Keratinocyte (primary cell): ENCODE measurements around the gene TP53BP1. TPM values are rescaled to one million over a fixed set of nuclear protein-coding genes. Genes with fewer than 3 reads are reported as not detected.
"Not testable (repeated sequence)": the region's sequence is repeated elsewhere in the genome, so short reads cannot be mapped to it uniquely, and the experiment has no call there.

ENCODE experiments used
- DNase-seq: peaks from one replicate; pipeline ENCODE4 v3.0.0-alpha.2; 2011; ENCODE audit warnings: low read depth, missing footprints, low spot score
- FAIRE-seq: peaks from 2 replicates; lab custom pipeline; 2011; peaks lifted over from hg19 to GRCh38; lab: Jason Lieb, UNC
- H2AFZ ChIP-seq: 2 replicates; pipeline ENCODE4 v1.6.0; 2012; ENCODE audit warnings: low read length, control low read depth, inconsistent platforms; ENCODE audit not compliant: control insufficient read depth
- H3K27ac ChIP-seq: 2 replicates; pipeline ENCODE4 v1.5.1; 2011; ENCODE audit warnings: low read length; ENCODE audit not compliant: control insufficient read depth, insufficient read depth
- H3K27me3 ChIP-seq: 3 replicates; pipeline ENCODE4 v1.6.0; 2011; ENCODE audit warnings: low read length; ENCODE audit not compliant: control insufficient read depth, insufficient read depth; ENCODE audit errors: extremely low read depth
- H3K36me3 ChIP-seq, 2 experiments: 2 replicates in 1 of 2; 3 replicates in 1 of 2; pipeline ENCODE4 v1.5.1; 2011; ENCODE audit warnings: low read length in 2 of 2, mild to moderate bottlenecking in 1 of 2; ENCODE audit not compliant: control insufficient read depth in 2 of 2, insufficient read depth in 2 of 2; ENCODE audit errors: extremely low read depth in 1 of 2
- H3K4me1 ChIP-seq: 3 replicates; pipeline ENCODE4 v1.5.1; 2011; ENCODE audit warnings: low read length; ENCODE audit not compliant: control insufficient read depth, insufficient read depth; ENCODE audit errors: extremely low read depth
- H3K4me2 ChIP-seq: 3 replicates; pipeline ENCODE4 v1.6.0; 2011; ENCODE audit warnings: low read depth, low read length; ENCODE audit not compliant: control insufficient read depth, insufficient read depth; ENCODE audit errors: extremely low read depth
- H3K4me3 ChIP-seq, 3 experiments: fragments of 200-600 bp in 1 of 3; sonication (generic) in 1 of 3; 2 replicates in 2 of 3; 3 replicates in 1 of 3; pipeline ENCODE4 v1.5.1; 2011 to 2016; ENCODE audit warnings: low read length in 3 of 3, mild to moderate bottlenecking in 3 of 3, control low read depth in 2 of 3, inconsistent platforms in 1 of 3, low read depth in 1 of 3, mixed read lengths in 1 of 3, mixed run types in 1 of 3, moderate library complexity in 1 of 3; ENCODE audit not compliant: control insufficient read depth in 2 of 3, insufficient read depth in 2 of 3; ENCODE audit errors: extremely low read depth in 1 of 3
- H3K79me2 ChIP-seq: 2 replicates; pipeline ENCODE4 v1.6.0; 2012; ENCODE audit warnings: low read length; ENCODE audit not compliant: control insufficient read depth, insufficient read depth
- H3K9ac ChIP-seq: 3 replicates; pipeline ENCODE4 v1.6.0; 2011; ENCODE audit warnings: low read length; ENCODE audit not compliant: control insufficient read depth, insufficient read depth; ENCODE audit errors: extremely low read depth
- H3K9me1 ChIP-seq: 3 replicates; pipeline ENCODE4 v1.6.0; 2011; ENCODE audit warnings: low read length; ENCODE audit not compliant: control insufficient read depth, insufficient read depth; ENCODE audit errors: extremely low read depth
- H3K9me3 ChIP-seq: 2 replicates; pipeline ENCODE4 v1.5.1; 2012; ENCODE audit warnings: low read depth, low read length; ENCODE audit not compliant: control insufficient read depth
- H4K20me1 ChIP-seq: 3 replicates; pipeline ENCODE4 v1.6.0; 2011; ENCODE audit warnings: low read length; ENCODE audit not compliant: control insufficient read depth, insufficient read depth; ENCODE audit errors: extremely low read depth
- CTCF ChIP-seq, 3 experiments: IDR thresholded peaks in 1 of 3; conservative IDR thresholded peaks in 1 of 3; optimal IDR thresholded peaks in 1 of 3; 2 replicates in 2 of 3; 3 replicates in 1 of 3; pipeline versions ENCODE3 to v1.5.1; 2011; ENCODE audit warnings: low read length in 3 of 3, mild to moderate bottlenecking in 3 of 3, moderate library complexity in 2 of 3, control low read depth in 1 of 3, inconsistent platforms in 1 of 3; ENCODE audit not compliant: insufficient read depth in 2 of 3; ENCODE audit errors: extremely low read depth in 1 of 3
- EZH2 ChIP-seq: IDR thresholded peaks from one replicate; pipeline ENCODE4 v1.6.1; 2012; ENCODE audit warnings: inconsistent platforms, mild to moderate bottlenecking, low read length, moderate library complexity
- dilution Hi-C: fragments of 300-500 bp; cut with MboI; formaldehyde crosslinking; loops from one replicate; pipeline ENCODE4 v1.7.0; 2020; ENCODE audit warnings: low sequenced_read_pairs; ENCODE audit not compliant: extremely low pct_ligation_motif_present
- polyA plus RNA-seq, 5 experiments: library from polyadenylated mRNA; depleted of rRNA in 3 of 5; stranded (reverse) in 3 of 5; stranded (forward) in 1 of 5; unstranded in 1 of 5; fragments of >200 nt; gene quantifications; 1 replicate in 1 of 5; 2 replicates in 3 of 5; 3 replicates in 1 of 5; pipeline versions ENCODE4 v1.2.1 to v1.2.3, GENCODE V29; 2011 to 2012; ENCODE audit warnings: missing spikeins in 2 of 5, low read depth in 1 of 5, low replicate concordance in 1 of 5

The TP53BP1 gene
- polyA plus RNA-seq, 1 donor (not counting 4 experiments of a cell fraction or from before 2014, with no cell fraction given), result 30.7 TPM

GRCh38 chr15:43403616-43404015 is 89.3 kb downstream of the TP53BP1 start:
- FAIRE-seq (no peak), DNase-seq (no peak)
- Histone ChIP-seq H3K9me3 (no peaks in the 10 kb centered on the region), H3K27me3 (no peaks in the 10 kb centered on the region), H3K36me3 (peaks cover 21 to 42% of the 10 kb centered on the region in 2 experiments), H3K4me3 (no peak overlapping the region), H3K9me1 (no peaks in the 10 kb centered on the region), H3K79me2 (no peaks in the 10 kb centered on the region), H4K20me1 (no peaks in the 10 kb centered on the region), H3K4me1 (no peaks in the 10 kb centered on the region), H3K4me2 (no peak overlapping the region), H2AFZ (no peak overlapping the region), H3K27ac (no peak overlapping the region), H3K9ac (no peak overlapping the region)
- dilution Hi-C loops, result no loop called here
- no peak for TF ChIP-seq EZH2
- no peak for TF ChIP-seq CTCF (optimal IDR thresholded peaks at IDR 0.05 in 1 of 3, IDR thresholded peaks at IDR 0.05 in 1 of 3, conservative IDR thresholded peaks at IDR 0.05 in 1 of 3; ENCODE audit: extremely low read depth in 1 of 3, insufficient read depth in 2 of 3, low read length in 3 of 3)

GRCh38 chr15:43402255-43402654 is 90.7 kb downstream of the TP53BP1 start:
- no peaks in the 10 kb centered on the region for H4K20me1 ChIP-seq
- DNase-seq (no peak), FAIRE-seq (no peak)
- H3K79me2 ChIP-seq, result no peaks in the 10 kb centered on the region
- H3K27ac ChIP-seq, result no peak overlapping the region
- H2AFZ ChIP-seq, result no peak overlapping the region
- H3K4me1 ChIP-seq, result no peaks in the 10 kb centered on the region
- no peak overlapping the region for H3K4me2 ChIP-seq
- H3K4me3 ChIP-seq, result no peak overlapping the region
- dilution Hi-C loops, result no loop called here
- H3K9me1 ChIP-seq, result no peaks in the 10 kb centered on the region
- H3K9ac ChIP-seq, result no peak overlapping the region
- TF ChIP-seq EZH2 (no peak), CTCF (optimal IDR thresholded peaks at IDR 0.05 in 1 of 3, IDR thresholded peaks at IDR 0.05 in 1 of 3, conservative IDR thresholded peaks at IDR 0.05 in 1 of 3; ENCODE audit: extremely low read depth in 1 of 3, insufficient read depth in 2 of 3, low read length in 3 of 3) (no peak)
- no peaks in the 10 kb centered on the region for H3K9me3 ChIP-seq
- H3K36me3 ChIP-seq, result peaks cover 27 to 39% of the 10 kb centered on the region in 2 experiments
- no peaks in the 10 kb centered on the region for H3K27me3 ChIP-seq

GRCh38 chr15:43393592-43393991 is 99.4 kb downstream of the TP53BP1 start:
- DNase-seq, H2AFZ ChIP-seq, H4K20me1 ChIP-seq, H3K9me1 ChIP-seq, H3K27me3 ChIP-seq, dilution Hi-C loops, H3K27ac ChIP-seq, H3K4me2 ChIP-seq, H3K9me3 ChIP-seq, FAIRE-seq, H3K4me3 ChIP-seq, H3K9ac ChIP-seq, H3K4me1 ChIP-seq, H3K79me2 ChIP-seq: not testable (repeated sequence)
- peaks cover 13 to 27% of the 10 kb centered on the region in 2 experiments for H3K36me3 ChIP-seq
